Trophoblast cell (in vitro differentiated cells and primary cell): ENCODE measurements around the gene VPS41.

Experiments used
- DNase-seq, 2 donors: peaks; one replicate each; pipeline ENCODE4 v3.0.0-alpha.2; 2016
- H2AFZ ChIP-seq: 2 replicates; pipeline ENCODE4 v1.6.1; 2013; ENCODE audit warnings: low read length, moderate library complexity, mild to moderate bottlenecking; ENCODE audit not compliant: insufficient read depth, poor library complexity
- H2AK5ac ChIP-seq: 2 replicates; pipeline ENCODE4 v1.6.1; 2013; ENCODE audit warnings: mild to moderate bottlenecking, low read length
- H2BK120ac ChIP-seq: 2 replicates; pipeline ENCODE4 v1.6.1; 2013; ENCODE audit warnings: low read length, mild to moderate bottlenecking, moderate library complexity; ENCODE audit not compliant: insufficient read depth, poor library complexity
- H2BK12ac ChIP-seq: 2 replicates; pipeline ENCODE4 v1.6.1; 2013; ENCODE audit warnings: mild to moderate bottlenecking, low read length, moderate library complexity
- H2BK5ac ChIP-seq: 2 replicates; pipeline ENCODE4 v1.6.1; 2013; ENCODE audit warnings: low read length, low read depth, moderate library complexity, mild to moderate bottlenecking; ENCODE audit not compliant: poor library complexity
- H3K14ac ChIP-seq: 2 replicates; pipeline ENCODE4 v1.6.1; 2013; ENCODE audit warnings: mild to moderate bottlenecking, low read length
- H3K18ac ChIP-seq: 2 replicates; pipeline ENCODE4 v1.6.1; 2013; ENCODE audit warnings: mild to moderate bottlenecking, low read length
- H3K23ac ChIP-seq: 2 replicates; pipeline ENCODE4 v1.6.1; 2013; ENCODE audit warnings: low read length
- H3K27ac ChIP-seq: 2 replicates; pipeline ENCODE4 v1.5.1; 2013; ENCODE audit warnings: low read depth, mild to moderate bottlenecking, inconsistent platforms, low read length, moderate library complexity
- H3K27me3 ChIP-seq: 2 replicates; pipeline ENCODE4 v1.6.1; 2013; ENCODE audit warnings: inconsistent platforms, mild to moderate bottlenecking, low read length, moderate library complexity; ENCODE audit not compliant: insufficient read depth
- H3K36me3 ChIP-seq, 2 experiments: 1 replicate in 1 of 2; 2 replicates in 1 of 2; pipeline ENCODE4 v1.6.1; 2013; ENCODE audit warnings: low read length in 2 of 2, mild to moderate bottlenecking in 2 of 2, moderate library complexity in 1 of 2; ENCODE audit not compliant: insufficient read depth in 2 of 2, control insufficient read depth in 1 of 2
- H3K4ac ChIP-seq: 2 replicates; pipeline ENCODE4 v1.6.1; 2013; ENCODE audit warnings: low read depth, mild to moderate bottlenecking, low read length, moderate library complexity
- H3K4me1 ChIP-seq, 2 experiments: 1 replicate in 1 of 2; 2 replicates in 1 of 2; pipeline ENCODE4 v1.6.1; 2013; ENCODE audit warnings: low read length in 2 of 2, mild to moderate bottlenecking in 2 of 2, moderate library complexity in 1 of 2; ENCODE audit not compliant: insufficient read depth in 2 of 2, control insufficient read depth in 1 of 2
- H3K4me2 ChIP-seq: 2 replicates; pipeline ENCODE4 v1.6.1; 2013; ENCODE audit warnings: inconsistent platforms, mild to moderate bottlenecking, low read length, moderate library complexity
- H3K4me3 ChIP-seq: 2 replicates; pipeline ENCODE4 v1.5.1; 2013; ENCODE audit warnings: mild to moderate bottlenecking, low read depth, low read length, inconsistent platforms
- H3K79me1 ChIP-seq: one replicate; pipeline ENCODE4 v1.6.1; 2013; ENCODE audit warnings: low read length
- H3K79me2 ChIP-seq: 2 replicates; pipeline ENCODE4 v1.6.1; 2013; ENCODE audit warnings: low read length, mild to moderate bottlenecking; ENCODE audit not compliant: control insufficient read depth, insufficient read depth, poor library complexity
- H3K9ac ChIP-seq: 2 replicates; pipeline ENCODE4 v1.6.1; 2013; ENCODE audit warnings: mild to moderate bottlenecking, low read length
- H3K9me3 ChIP-seq: 2 replicates; pipeline ENCODE4 v1.6.1; 2013; ENCODE audit warnings: low read depth, mild to moderate bottlenecking, control low read depth, inconsistent platforms, low read length; ENCODE audit not compliant: insufficient read depth
- H4K12ac ChIP-seq: 2 replicates; pipeline ENCODE4 v1.6.1; 2013; ENCODE audit warnings: low read depth, mild to moderate bottlenecking, low read length, moderate library complexity
- H4K8ac ChIP-seq: 2 replicates; pipeline ENCODE4 v1.6.1; 2013; ENCODE audit warnings: low read depth, mild to moderate bottlenecking, low read length, moderate library complexity
- H4K91ac ChIP-seq: one replicate; pipeline ENCODE4 v1.6.1; 2013; ENCODE audit warnings: low read depth, mild to moderate bottlenecking, low read length, moderate library complexity
- WGBS: extraction: QIAGEN DNeasy Blood & Tissue Kit; methylation state at CpG from one replicate; pipeline ENCODE4 v1.1.7; 2013; ENCODE audit warnings: missing lambda C conversion rate; ENCODE audit not compliant: insufficient read length, insufficient coverage; ENCODE audit errors: extremely low coverage; 5-methylcytosine and 5-hydroxymethylcytosine counted together

Gene VPS41

DNA sequence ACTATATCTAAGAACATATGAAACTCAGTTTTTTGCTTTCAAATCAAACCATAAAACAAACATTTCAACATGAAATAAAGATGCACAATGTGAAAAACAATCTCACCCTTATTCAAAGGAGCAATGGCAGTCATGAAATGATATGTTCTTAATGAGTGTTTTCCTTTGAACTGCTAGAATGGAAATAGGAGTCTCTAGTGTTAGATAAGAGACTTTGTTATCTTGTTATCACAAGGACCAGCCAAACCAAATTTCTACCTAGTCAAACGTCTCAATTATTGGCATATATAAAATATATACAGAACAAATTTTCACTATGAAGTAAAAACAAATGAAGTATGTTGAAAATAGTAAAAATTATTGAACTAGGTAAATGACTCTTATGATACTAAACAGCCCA lies 1.2 kb downstream of the VPS41 start:
- Histone ChIP-seq H3K36me3 (no peaks in the 10 kb centered on the region), H3K79me1 (peaks cover 3% of the 10 kb centered on the region), H3K4ac (no peak overlapping the region), H3K4me3 (no peak overlapping the region), H3K9ac (no peak overlapping the region), H3K4me1 (no peaks in the 10 kb centered on the region), H2AFZ (no peak overlapping the region), H2BK5ac (no peak overlapping the region), H2BK120ac (no peak overlapping the region), H4K12ac (no peak overlapping the region), H4K91ac (no peak overlapping the region), H3K9me3 (no peaks in the 10 kb centered on the region), H3K18ac (no peak overlapping the region), H3K27me3 (no peaks in the 10 kb centered on the region), H3K4me2 (no peak overlapping the region), H3K23ac (no peak overlapping the region), H3K14ac (no peak overlapping the region), H2AK5ac (no peak overlapping the region), H3K79me2 (no peaks in the 10 kb centered on the region), H4K8ac (no peak overlapping the region), H2BK12ac (no peak overlapping the region), H3K27ac (no peak overlapping the region)
- WGBS: no CpG with 5 or more reads among the region's 1 CpG
- no peak for DNase-seq

DNA sequence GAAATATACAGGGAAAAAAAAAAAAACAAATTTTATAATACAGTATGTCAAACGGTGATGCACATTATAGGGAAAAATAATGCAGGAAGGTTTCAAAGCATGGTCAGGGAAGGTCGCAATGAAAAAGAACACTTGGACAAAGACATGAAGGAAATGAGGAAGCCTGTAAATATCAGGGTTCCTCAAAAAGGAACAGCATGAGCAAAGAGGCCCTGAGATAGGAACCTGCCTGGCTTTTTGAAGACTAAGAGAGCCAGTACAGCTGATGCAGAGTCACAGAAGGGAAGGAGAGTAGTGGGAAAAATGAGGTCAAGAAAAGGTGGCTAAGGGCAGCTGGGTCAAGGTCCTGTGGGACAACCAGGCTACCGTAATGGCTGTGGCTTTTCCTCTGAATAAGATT lies 1.9 kb downstream of the VPS41 start:
- Histone ChIP-seq H3K4me2 (no peak overlapping the region), H3K9ac (no peak overlapping the region), H2BK120ac (no peak overlapping the region), H2AK5ac (no peak overlapping the region), H3K79me1 (peaks cover 3% of the 10 kb centered on the region), H2BK5ac (no peak overlapping the region), H2AFZ (no peak overlapping the region), H4K8ac (no peak overlapping the region), H2BK12ac (no peak overlapping the region), H3K9me3 (no peaks in the 10 kb centered on the region), H3K27ac (no peak overlapping the region), H3K36me3 (no peaks in the 10 kb centered on the region), H3K79me2 (no peaks in the 10 kb centered on the region), H3K18ac (no peak overlapping the region), H4K12ac (no peak overlapping the region), H3K23ac (no peak overlapping the region), H3K27me3 (no peaks in the 10 kb centered on the region), H3K4ac (no peak overlapping the region), H3K4me3 (no peak overlapping the region), H3K4me1 (no peaks in the 10 kb centered on the region), H3K14ac (no peak overlapping the region), H4K91ac (no peak overlapping the region)
- WGBS: no CpG with 5 or more reads among the region's 3 CpGs
- DNase-seq: no peak

DNA sequence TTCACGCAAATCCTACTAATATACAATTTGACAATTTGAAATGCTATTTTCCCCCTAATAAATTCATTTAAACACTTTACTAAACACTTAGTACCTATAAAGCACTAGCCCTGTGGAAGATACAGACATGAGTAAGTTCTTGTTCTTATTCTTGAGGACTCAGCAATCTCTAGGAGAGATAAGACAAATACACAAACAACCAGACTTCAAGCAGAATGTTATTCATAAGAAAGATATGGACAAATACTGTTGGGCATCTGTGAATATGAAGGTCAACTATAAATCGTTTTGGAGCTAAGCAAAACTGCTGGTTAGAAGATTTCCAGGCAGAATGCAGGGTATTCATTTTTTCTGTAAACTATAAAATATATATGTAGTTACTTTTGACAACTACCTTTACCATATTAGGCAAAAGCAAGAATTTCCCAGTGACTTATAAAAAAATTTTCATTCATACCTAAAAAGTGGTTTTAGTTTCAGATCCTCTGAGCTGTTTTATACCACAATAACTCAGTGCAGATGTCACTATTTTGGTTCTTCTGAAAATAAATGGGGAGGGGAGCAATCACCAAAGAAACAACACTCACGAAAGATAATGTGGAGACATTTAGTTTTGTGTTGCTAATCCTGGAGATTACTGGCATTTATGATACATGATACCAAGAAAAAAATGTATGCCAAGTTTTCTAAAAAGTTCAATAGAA lies 3.8 kb downstream of the VPS41 start:
- Histone ChIP-seq H3K4me3 (no peak overlapping the region), H3K79me2 (no peaks in the 10 kb centered on the region), H3K4ac (no peak overlapping the region), H2AFZ (no peak overlapping the region), H2BK12ac (no peak overlapping the region), H3K79me1 (peaks cover 3% of the 10 kb centered on the region), H3K36me3 (no peaks in the 10 kb centered on the region), H3K9me3 (no peaks in the 10 kb centered on the region), H3K9ac (no peak overlapping the region), H3K27me3 (no peaks in the 10 kb centered on the region), H3K14ac (no peak overlapping the region), H3K27ac (no peak overlapping the region), H3K18ac (no peak overlapping the region), H3K4me2 (no peak overlapping the region), H3K23ac (no peak overlapping the region), H4K91ac (no peak overlapping the region), H4K8ac (no peak overlapping the region), H3K4me1 (no peaks in the 10 kb centered on the region), H4K12ac (no peak overlapping the region), H2BK120ac (no peak overlapping the region), H2AK5ac (no peak overlapping the region), H2BK5ac (no peak overlapping the region)
- DNase-seq: no peak
- WGBS: no CpG with 5 or more reads among the region's 3 CpGs

DNA sequence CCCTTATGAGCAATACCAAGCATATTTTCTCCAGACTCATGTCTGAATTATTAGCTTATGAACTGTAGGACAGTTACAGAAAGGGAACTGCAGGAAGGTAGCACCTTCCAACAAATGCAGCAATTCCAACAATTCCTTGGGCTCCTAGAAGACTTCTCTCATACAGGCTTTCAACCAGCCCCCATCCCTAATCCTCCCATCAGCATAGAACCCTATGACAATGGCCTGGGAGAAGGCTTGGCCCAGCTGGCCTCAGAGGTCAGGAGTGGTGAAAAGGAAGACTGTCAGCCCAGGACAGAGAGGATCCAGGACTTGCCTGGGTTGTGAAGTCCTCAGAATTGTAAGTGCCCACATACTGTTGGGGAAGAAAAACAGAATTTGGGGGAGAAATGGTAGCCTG lies 5.9 kb downstream of the VPS41 start:
- no peak overlapping the region for H4K8ac ChIP-seq
- no peak overlapping the region for H2BK12ac ChIP-seq
- H3K27ac ChIP-seq: no peak overlapping the region
- no peak overlapping the region for H3K14ac ChIP-seq
- H3K4ac ChIP-seq: no peak overlapping the region
- H4K12ac ChIP-seq: no peak overlapping the region
- no peak overlapping the region for H3K4me3 ChIP-seq
- H2BK120ac ChIP-seq: no peak overlapping the region
- no peak overlapping the region for H2BK5ac ChIP-seq
- H3K36me3 ChIP-seq: no peaks in the 10 kb centered on the region
- no peak overlapping the region for H2AK5ac ChIP-seq
- no peaks in the 10 kb centered on the region for H3K4me1 ChIP-seq
- H3K18ac ChIP-seq: no peak overlapping the region
- DNase-seq: peak in 1 of 2 donors; percentile 39
- H3K9ac ChIP-seq: no peak overlapping the region
- no peak overlapping the region for H3K23ac ChIP-seq
- H3K9me3 ChIP-seq: no peaks in the 10 kb centered on the region
- no peaks in the 10 kb centered on the region for H3K27me3 ChIP-seq
- H2AFZ ChIP-seq: no peak overlapping the region
- H3K79me2 ChIP-seq: no peaks in the 10 kb centered on the region
- no peaks in the 10 kb centered on the region for H3K79me1 ChIP-seq
- no peak overlapping the region for H4K91ac ChIP-seq
- H3K4me2 ChIP-seq: no peak overlapping the region
